22Rv1 (cell line): ENCODE data around the gene CUX1.

Experiments
- ZFX ChIP-seq: fragments of 450-650 bp; IDR thresholded peaks from 2 replicates; pipeline ENCODE4 v1.6.1; 2017; ENCODE audit warnings: antibody characterized with exemption, borderline replicate concordance
- TF ChIP-seq, protein P1 (sequence below): fragments of 450-650 bp; IDR thresholded peaks from 2 replicates; pipeline ENCODE4 v1.5.1; 2017; ENCODE audit warnings: mild to moderate bottlenecking

DNA sequence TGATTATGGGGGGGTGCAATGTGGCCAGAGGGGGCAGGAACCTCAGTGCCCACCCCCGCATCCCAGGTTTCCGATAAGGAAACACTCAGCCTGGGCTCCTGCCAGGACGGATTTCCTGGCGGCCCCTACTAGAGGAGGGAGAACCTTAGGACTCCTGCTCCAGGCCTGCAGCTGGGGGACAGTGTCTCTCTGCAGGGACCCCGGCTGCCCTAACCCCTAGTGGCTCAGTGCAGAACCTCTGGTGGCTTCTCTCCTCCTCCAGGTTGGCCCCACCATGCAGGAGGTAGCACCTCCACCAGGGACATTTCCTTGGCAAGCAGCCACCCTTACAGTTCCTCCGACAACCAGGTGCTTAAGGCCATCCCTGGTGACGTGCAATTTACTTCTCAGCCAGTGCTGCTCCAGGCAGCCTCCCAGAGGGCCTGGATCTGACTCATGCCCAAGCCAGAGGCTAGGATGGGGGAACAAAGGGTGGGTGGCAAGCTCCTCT, 501.1 kb downstream of the CUX1 start:
- TF ChIP-seq, protein P1, sequence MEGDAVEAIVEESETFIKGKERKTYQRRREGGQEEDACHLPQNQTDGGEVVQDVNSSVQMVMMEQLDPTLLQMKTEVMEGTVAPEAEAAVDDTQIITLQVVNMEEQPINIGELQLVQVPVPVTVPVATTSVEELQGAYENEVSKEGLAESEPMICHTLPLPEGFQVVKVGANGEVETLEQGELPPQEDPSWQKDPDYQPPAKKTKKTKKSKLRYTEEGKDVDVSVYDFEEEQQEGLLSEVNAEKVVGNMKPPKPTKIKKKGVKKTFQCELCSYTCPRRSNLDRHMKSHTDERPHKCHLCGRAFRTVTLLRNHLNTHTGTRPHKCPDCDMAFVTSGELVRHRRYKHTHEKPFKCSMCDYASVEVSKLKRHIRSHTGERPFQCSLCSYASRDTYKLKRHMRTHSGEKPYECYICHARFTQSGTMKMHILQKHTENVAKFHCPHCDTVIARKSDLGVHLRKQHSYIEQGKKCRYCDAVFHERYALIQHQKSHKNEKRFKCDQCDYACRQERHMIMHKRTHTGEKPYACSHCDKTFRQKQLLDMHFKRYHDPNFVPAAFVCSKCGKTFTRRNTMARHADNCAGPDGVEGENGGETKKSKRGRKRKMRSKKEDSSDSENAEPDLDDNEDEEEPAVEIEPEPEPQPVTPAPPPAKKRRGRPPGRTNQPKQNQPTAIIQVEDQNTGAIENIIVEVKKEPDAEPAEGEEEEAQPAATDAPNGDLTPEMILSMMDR, result no peak
- no peak for TF ChIP-seq ZFX
